Activated naive CD4-positive, alpha-beta T cell treated with anti-CD3 and anti-CD28 coated beads, Interleukin-2, amount 50 U/mL, for 72 hours (primary cell): ENCODE data around the gene ZNF462. TPM values are rescaled to one million over a fixed set of nuclear protein-coding genes. Genes with fewer than 3 reads are reported as not detected.
A peak's percentile ranks its signal among the peaks of the same experiment; 100 is the strongest.
"Not testable (repeated sequence)": the region's sequence is repeated elsewhere in the genome, so short reads cannot be mapped to it uniquely, and the experiment has no call there.

Experiments used
- ATAC-seq, 2 donors: fragments of 150-1000 bp; cut with Tn5 transposase; 2 replicates each; pipeline ENCODE4 v1.10.0; 2021; ENCODE audit warnings: mild to moderate bottlenecking in 2 of 2, moderate library complexity in 2 of 2
- DNase-seq, 2 donors: peaks; one replicate each; pipeline ENCODE4 v3.0.0; 2021 to 2022; ENCODE audit warnings: low spot score in 2 of 2
- H3K27ac Mint-ChIP-seq, 2 donors: one replicate each; pipeline ENCODE4 v1.8.0; 2022; ENCODE audit warnings: mild to moderate bottlenecking in 2 of 2, mixed read lengths in 2 of 2
- H3K36me3 Mint-ChIP-seq, 2 donors: one replicate each; pipeline ENCODE4 v1.8.0; 2022; ENCODE audit warnings: mixed read lengths in 2 of 2
- H3K9me3 Mint-ChIP-seq, 2 donors: one replicate each; pipeline ENCODE4 v1.8.0; 2022; ENCODE audit warnings: mixed read lengths in 2 of 2
- total RNA-seq, 2 donors: library from RNA; stranded (reverse); gene quantifications; one replicate each; pipeline ENCODE4 v1.2.3, GENCODE V29; 2022

ZNF462 gene, protein sequence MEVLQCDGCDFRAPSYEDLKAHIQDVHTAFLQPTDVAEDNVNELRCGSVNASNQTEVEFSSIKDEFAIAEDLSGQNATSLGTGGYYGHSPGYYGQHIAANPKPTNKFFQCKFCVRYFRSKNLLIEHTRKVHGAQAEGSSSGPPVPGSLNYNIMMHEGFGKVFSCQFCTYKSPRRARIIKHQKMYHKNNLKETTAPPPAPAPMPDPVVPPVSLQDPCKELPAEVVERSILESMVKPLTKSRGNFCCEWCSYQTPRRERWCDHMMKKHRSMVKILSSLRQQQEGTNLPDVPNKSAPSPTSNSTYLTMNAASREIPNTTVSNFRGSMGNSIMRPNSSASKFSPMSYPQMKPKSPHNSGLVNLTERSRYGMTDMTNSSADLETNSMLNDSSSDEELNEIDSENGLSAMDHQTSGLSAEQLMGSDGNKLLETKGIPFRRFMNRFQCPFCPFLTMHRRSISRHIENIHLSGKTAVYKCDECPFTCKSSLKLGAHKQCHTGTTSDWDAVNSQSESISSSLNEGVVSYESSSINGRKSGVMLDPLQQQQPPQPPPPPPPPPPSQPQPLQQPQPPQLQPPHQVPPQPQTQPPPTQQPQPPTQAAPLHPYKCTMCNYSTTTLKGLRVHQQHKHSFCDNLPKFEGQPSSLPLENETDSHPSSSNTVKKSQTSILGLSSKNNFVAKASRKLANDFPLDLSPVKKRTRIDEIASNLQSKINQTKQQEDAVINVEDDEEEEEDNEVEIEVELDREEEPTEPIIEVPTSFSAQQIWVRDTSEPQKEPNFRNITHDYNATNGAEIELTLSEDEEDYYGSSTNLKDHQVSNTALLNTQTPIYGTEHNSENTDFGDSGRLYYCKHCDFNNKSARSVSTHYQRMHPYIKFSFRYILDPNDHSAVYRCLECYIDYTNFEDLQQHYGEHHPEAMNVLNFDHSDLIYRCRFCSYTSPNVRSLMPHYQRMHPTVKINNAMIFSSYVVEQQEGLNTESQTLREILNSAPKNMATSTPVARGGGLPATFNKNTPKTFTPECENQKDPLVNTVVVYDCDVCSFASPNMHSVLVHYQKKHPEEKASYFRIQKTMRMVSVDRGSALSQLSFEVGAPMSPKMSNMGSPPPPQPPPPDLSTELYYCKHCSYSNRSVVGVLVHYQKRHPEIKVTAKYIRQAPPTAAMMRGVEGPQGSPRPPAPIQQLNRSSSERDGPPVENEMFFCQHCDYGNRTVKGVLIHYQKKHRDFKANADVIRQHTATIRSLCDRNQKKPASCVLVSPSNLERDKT (N-terminal part only)
- under 1 TPM; 0.20 to 0.41 TPM for total RNA-seq

DNA sequence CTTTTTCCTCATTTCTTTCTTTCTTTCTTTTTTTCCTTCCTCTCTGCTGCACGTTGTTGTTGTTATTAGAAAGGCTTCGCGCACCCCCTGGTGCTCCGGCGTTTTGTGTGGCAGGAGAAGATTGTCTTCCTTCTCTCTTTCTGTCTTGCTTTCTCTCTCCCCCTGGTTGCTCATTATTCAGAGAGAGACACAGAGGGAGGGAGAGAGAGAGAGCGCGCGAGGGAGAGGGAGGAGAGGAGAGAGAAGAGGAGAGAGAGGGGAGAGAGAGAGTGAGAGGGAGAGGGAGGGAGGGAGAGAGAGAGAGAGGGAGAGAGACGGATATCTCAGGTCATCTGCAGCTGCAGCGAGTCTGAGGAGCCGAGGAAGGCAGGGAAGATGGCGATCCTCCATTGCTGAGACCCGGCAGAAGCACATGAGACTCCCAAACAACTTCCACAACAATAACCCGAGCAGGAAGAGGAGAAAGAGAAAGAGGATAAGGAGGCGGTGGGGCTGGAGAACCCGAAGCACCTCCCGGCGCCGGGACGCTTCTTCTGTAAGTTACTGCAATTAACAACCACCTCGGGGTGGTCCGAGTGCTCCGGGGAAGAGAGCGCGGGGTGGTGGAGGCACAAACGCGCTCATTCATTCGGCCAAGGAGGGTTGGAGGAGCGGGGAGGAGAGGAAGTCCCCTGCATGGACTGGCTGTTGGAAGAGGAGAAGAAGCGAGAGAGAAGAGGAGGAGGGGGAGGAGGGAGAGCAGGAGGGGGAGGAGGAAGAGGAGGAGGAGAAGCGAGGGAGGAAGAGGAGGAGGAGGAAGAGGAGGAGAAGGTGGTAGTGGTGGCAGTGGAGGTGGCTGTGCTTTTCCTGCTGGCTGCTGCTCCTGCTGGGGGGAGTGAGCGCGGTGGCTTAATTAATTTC lies at the start of gene ZNF462:
TSS of gene ZNF462 (plus strand) at position 346 of the 900 bp plus-strand sequence. CDS start 60,218 bp downstream, outside the sequence.
- DNase-seq (no peak), ATAC-seq (no peak)
- Mint-ChIP-seq H3K9me3 (peaks cover 0 to 15% of the 10 kb centered on the region in 2 donors), H3K27ac (peak within 1 kb of the TSS in 1 of 2 donors; percentile 19), H3K36me3 (peaks cover 10 to 23% of the 10 kb centered on the region in 2 donors)

DNA sequence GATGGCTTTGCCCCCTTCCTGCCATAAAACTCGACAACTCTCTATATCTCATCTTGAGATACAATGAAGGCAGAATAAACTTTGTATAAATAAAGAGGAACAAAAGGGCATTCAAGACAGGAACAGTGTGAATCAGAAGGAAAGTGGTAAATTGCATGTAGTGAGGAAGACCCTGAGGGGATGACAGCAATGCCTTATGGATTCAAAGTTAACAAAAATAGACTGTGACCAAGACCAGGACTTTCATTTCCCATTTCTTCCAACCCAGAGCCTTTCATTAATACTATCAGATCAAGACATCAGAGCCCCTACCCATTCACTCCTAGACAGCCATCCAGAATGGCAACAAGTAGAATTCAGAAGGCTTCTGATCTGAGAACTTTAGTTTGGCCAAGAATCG lies 46.4 kb upstream of the ZNF462 start:
- DNase-seq = no peak
- Mint-ChIP-seq H3K27ac (no peak overlapping the region), H3K9me3 (peaks cover 11 to 18% of the 10 kb centered on the region in 2 donors), H3K36me3 (peaks cover 0 to 7% of the 10 kb centered on the region in 2 donors)
- no peak for ATAC-seq

DNA sequence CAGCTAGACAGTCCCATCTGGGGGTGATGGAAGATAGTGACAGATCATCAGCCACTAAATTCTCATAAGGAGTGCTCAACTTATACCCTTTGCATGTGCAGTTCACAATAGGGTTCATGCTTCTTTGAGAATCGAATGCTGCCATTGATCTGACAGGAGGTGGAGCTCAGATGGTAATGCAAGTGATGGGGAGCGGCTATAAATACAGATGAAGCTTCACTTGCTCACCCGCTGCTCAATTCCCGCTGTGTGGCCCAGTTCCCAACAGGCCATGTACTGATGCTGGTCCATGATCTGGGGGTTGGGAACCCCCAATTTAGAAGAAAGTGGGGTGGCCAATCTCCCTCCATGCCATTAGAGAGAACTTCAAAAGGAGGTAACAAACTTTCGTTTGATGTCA lies 44.9 kb upstream of the ZNF462 start:
- Mint-ChIP-seq H3K9me3 (peaks cover 9 to 11% of the 10 kb centered on the region in 2 donors), H3K27ac (no peak overlapping the region), H3K36me3 (peaks cover 0 to 6% of the 10 kb centered on the region in 2 donors)
- ATAC-seq (no peak), DNase-seq (no peak)

DNA sequence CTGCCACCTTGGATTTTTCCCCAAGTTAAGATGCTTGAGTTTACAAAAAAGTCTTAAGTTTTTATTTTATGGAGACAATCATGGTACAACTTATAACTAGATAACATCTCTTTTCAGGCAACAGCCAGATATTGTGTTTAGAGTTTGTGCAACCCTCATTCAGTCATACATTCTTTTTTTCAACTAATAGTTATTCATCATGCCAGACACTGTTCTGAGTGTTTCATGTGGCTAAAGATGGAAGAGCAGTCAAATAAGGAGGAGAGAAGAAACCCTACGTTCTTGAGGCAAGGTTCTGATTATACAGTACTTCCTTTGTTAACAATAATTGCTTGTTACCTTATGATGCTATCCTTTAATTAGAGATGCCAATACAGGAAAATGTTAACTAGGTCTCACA lies 42.1 kb upstream of the ZNF462 start:
- Mint-ChIP-seq H3K9me3 (peaks cover 3 to 5% of the 10 kb centered on the region in 2 donors), H3K36me3 (peaks cover 0 to 6% of the 10 kb centered on the region in 2 donors), H3K27ac (no peak overlapping the region)
- ATAC-seq = no peak
- DNase-seq = no peak

DNA sequence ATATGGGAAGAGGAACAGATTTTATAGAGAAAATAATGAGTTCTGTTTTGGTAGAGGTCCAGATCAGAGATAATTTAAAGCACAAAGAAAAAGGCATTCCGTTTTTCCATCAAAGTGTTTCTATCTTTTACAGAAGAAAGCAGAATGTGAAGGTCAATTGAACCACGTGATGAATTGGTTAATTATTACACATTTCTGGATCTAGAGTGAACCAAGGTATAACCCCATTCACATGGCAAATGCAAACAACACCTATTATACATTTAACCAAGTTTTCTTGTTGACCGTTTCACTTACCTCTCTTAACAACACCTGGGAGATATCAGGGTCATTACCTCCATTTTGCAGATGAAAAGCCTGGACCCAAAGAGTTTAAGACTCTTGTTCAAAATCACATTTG lies 34.9 kb upstream of the ZNF462 start:
- Mint-ChIP-seq H3K9me3 (peaks cover 3 to 5% of the 10 kb centered on the region in 2 donors), H3K27ac (no peak overlapping the region), H3K36me3 (no peaks in the 10 kb centered on the region)
- no peak for ATAC-seq
- no peak for DNase-seq

DNA sequence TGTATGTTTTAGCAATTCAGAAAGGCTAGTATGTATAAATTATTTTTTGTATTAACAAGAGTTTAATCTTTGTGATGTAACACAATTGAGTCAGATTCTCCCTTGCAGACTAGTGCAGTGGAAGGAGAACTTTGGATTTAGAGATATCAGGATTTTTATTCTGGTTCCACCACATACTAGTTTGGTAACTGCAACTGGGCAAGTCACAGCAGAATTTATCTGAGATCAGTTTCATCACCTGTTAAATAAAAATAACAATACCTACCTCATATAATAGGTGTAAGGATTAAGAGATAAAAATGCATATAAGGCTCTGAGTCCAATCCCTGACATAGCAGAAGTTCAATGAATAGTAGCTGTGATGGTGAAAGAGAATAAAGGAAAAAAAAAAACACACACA lies 34.0 kb upstream of the ZNF462 start:
- H3K27ac Mint-ChIP-seq = no peak overlapping the region
- H3K36me3 Mint-ChIP-seq = no peaks in the 10 kb centered on the region
- H3K9me3 Mint-ChIP-seq = peaks cover 3 to 5% of the 10 kb centered on the region in 2 donors

DNA sequence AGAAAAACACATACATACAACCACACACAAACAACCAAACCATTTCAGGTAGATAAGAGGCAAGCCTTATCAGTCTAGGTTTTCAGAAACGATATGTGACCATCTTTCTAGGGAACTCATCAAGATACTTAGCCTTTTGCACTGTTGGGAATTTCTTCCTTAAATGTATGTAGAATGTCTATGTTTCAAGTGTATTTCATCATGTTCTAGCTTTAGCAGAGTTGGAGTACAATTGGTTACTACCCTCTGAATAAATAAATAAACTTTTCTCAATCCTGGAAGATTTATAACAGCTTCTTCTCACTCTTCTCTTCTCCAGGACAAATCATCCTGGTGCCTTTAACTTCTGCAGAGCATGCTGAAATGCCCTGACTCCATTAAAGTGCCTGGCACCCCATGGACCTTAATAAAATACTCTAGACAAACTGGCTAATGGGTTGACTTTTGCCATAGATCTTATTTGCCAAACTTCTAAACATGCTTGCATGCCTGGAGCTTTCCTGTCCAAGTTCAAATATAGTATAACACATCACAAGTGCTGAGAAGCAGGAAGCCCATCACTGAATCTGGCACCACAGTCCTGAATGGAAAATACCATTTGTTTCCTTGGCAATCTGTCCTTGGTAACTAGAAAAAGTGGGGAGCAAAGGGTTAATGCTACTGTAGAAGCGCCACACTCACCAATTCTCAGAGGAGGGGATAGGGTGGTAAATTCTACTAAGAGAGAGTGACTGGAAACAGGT lies 33.1 kb upstream of the ZNF462 start:
- no peak for DNase-seq
- Mint-ChIP-seq H3K36me3 (no peaks in the 10 kb centered on the region), H3K27ac (no peak overlapping the region), H3K9me3 (peaks cover 4 to 5% of the 10 kb centered on the region in 2 donors)
- ATAC-seq = no peak

More for the DNA sequence above, 34.0 kb upstream of the ZNF462 start:
- DNase-seq (no peak), ATAC-seq (no peak)

DNA sequence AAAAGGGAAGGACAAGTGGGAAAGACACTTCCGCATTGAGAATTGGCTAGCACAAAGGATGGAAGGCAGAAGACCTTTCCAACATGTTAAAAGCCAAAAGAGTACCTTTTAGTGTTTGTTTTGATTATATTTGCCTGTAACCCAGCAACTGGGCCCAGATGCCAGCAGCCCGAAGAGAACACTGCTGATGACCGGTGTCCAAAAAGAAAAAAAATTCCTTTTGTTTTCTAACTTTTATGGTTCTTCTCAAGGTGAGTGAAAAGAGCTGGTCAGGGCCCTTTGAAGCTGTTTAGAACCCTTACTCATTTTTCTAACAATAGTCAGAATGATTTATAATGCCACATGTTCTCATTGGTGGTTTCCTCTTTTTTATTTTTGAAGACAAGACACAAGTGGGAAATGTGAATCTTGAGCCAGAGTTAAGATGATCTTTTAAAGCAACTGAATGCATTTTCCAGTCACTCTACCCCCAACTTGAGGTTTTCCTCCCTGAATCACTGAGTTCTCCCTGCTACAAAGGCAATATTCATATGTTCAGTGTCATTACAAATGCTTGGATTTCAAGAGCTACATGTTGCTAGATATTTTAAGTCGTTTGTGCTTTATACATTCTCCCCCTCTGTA lies 32.3 kb upstream of the ZNF462 start:
- no peak for ATAC-seq
- no peak for DNase-seq
- no peaks in the 10 kb centered on the region for H3K36me3 Mint-ChIP-seq
- H3K27ac Mint-ChIP-seq = no peak overlapping the region
- H3K9me3 Mint-ChIP-seq = peaks cover 7 to 8% of the 10 kb centered on the region in 2 donors

DNA sequence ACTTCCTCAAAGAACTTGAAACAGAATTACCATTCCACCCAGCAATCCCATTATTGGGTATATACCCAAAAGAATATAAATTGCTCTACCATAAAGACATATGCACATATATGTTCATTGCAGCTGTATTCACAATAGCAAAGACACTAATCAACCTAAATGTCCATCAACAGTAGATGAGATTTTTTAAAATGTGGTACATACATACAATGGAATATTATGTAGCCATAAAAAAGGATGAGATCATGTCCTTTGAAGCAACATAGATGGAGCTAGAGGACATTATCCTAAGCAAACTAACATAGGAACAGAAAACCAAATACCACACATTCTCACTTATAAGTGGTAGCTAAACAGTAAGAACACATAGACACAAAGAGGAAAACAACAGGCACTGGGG lies 28.1 kb upstream of the ZNF462 start:
- no peak overlapping the region for H3K27ac Mint-ChIP-seq
- DNase-seq (no peak), ATAC-seq (no peak)
- no peaks in the 10 kb centered on the region for H3K36me3 Mint-ChIP-seq
- H3K9me3 Mint-ChIP-seq = peaks cover 15 to 17% of the 10 kb centered on the region in 2 donors

DNA sequence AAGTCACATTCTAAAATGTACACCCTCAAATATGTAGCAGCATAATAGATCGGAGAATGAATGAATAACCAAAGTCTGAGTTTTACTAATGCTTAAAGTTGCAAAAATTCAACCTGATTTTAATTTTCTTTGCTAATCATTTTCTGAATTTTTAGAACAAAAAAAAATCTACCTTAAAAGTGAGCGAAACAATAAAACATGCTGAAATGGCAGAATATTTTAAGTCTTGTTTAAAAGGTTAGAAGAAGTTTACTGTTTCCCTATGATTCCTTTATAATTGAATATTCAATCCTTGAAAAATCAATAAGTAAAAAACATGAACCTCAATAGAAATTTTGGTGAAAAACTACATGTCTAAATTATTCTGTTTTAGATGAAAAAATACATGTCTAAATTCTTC lies 27.1 kb upstream of the ZNF462 start:
- Mint-ChIP-seq H3K9me3 (peaks cover 17 to 18% of the 10 kb centered on the region in 2 donors), H3K27ac (no peak overlapping the region), H3K36me3 (no peaks in the 10 kb centered on the region)
- ATAC-seq = no peak
- no peak for DNase-seq

DNA sequence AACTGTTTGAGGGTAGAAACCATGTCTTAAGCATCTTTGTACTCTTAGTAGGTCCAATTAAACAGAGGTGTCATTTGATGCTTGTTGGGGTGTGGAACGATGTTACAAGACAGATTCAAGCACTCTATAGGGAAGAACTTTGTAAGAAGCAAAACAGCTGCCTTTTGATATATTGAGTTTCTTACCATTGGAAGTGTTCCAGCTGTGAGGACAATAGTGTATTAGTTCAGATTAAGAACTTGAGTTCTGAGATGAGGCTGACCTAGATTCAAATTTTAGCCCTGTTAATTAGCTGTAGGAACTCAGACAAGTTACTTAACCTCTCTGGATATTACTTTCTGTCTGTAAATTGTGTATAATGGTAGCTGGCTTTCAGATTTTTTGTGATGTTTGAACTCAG lies 19.6 kb upstream of the ZNF462 start:
- Mint-ChIP-seq H3K27ac (no peak overlapping the region), H3K36me3 (no peaks in the 10 kb centered on the region), H3K9me3 (peaks cover 7 to 11% of the 10 kb centered on the region in 2 donors)
- ATAC-seq = no peak
- DNase-seq = no peak

DNA sequence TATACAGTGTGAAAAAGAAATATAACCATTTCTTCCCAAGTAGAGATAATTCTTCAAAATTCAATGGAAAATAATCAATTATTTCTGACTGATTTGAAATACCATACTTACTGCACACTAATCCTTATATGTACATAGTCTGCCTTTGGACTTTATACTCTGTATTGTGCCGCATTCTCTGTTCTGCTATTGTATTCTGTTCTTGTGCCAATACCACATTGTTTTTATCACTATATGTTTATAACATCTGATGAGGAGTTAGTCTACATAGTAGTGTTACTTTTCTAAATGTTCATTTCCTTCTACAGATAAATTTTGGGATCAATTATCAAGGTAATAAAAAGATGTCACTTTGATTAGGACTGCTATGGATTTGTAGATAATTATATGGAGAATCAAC lies 16.7 kb upstream of the ZNF462 start:
- no peaks in the 10 kb centered on the region for H3K9me3 Mint-ChIP-seq
- DNase-seq (no peak), ATAC-seq (no peak)

DNA sequence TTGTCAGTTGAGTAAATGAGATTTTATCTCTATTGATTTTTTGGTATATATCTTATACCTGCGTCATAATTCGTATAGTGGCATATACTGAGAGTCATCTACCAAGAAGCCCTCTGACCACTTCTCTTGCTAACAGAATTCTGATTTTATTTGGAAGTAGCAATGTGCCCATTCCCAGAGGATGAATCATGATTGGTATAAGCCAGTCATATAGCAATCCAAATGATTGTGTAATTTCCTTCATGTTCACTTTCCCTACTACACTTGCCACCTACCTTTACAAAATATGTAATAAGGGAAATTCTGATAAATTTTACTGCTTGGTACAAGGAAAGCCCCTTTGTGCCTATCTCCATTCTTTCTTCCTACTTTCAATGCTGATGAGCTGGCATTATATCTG lies 16.1 kb upstream of the ZNF462 start:
- ATAC-seq (no peak), DNase-seq (no peak)
- Mint-ChIP-seq H3K36me3 (no peaks in the 10 kb centered on the region), H3K27ac (no peak overlapping the region), H3K9me3 (no peaks in the 10 kb centered on the region)

More for the DNA sequence above, 16.7 kb upstream of the ZNF462 start:
- Mint-ChIP-seq H3K36me3 (no peaks in the 10 kb centered on the region), H3K27ac (no peak overlapping the region)

DNA sequence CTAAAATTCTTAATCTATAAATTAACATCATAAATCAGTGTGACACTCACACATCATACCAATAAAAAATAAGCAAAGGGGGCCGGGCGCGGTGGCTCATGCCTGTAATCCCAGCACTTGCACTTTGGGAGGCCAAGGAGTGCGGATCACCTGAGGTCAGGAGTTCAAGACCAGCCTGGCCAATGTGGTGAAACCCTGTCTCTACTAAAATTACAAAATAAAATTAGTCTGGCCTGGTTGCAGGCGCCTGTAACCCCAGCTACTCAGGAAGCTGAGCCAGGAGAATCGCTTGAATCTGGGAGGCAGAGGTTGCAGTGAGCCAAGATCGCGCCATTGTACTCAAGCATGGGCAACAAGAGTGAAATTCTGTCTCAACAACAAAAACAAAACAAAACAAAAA lies 11.3 kb upstream of the ZNF462 start:
- not testable (repeated sequence) for H3K27ac Mint-ChIP-seq, DNase-seq, ATAC-seq, H3K36me3 Mint-ChIP-seq, H3K9me3 Mint-ChIP-seq
